HL-60 (cell line): Measurements from ENCODE around the gene PTGIR.

ENCODE experiments used
- CTCF ChIP-seq: IDR thresholded peaks from one replicate; pipeline ENCODE4 v1.5.1; 2011; ENCODE audit warnings: low read length, control low read depth, inconsistent platforms; ENCODE audit not compliant: insufficient read depth
- GABPA ChIP-seq: IDR thresholded peaks from 2 replicates; pipeline ENCODE4 v1.6.1; 2012; ENCODE audit warnings: low read depth
- POLR2AphosphoS5 ChIP-seq: IDR thresholded peaks from 2 replicates; pipeline ENCODE4 v1.6.1; 2012; ENCODE audit warnings: low read depth

- TF ChIP-seq CTCF (no peak), POLR2AphosphoS5 (no peak), GABPA (no peak)
These were observed 13.1 kb downstream of the PTGIR start for GRCh38 chr19:46611776-46612175.
